Measurements from ENCODE around the gene MRLN.
A peak's percentile ranks its signal among the peaks of the same experiment; 100 is the strongest.

The MRLN gene

GRCh38 chr10:59695637-59696036 is 57.6 kb downstream of the MRLN start:
- no peak for TF ChIP-seq CTCF (conservative IDR thresholded peaks at IDR 0.05)
- no peak overlapping the region for H3K27ac ChIP-seq

- TF ChIP-seq CTCF (conservative IDR thresholded peaks at IDR 0.05): no peak
- no peak overlapping the region for H3K27ac ChIP-seq
Observed at GRCh38 chr10:59694936-59695335, 58.3 kb downstream of the MRLN start.

GRCh38 chr10:59692113-59692512 is 61.1 kb downstream of the MRLN start:
- H3K27ac ChIP-seq: no peak overlapping the region
- no peak for TF ChIP-seq CTCF (conservative IDR thresholded peaks at IDR 0.05)

GRCh38 chr10:59688921-59689351 is 64.3 kb downstream of the MRLN start:
- peak overlapping the region; percentile 59 for H3K27ac ChIP-seq
- TF ChIP-seq CTCF (conservative IDR thresholded peaks at IDR 0.05): no peak

- H3K27ac ChIP-seq: no peak overlapping the region
- no peak for TF ChIP-seq CTCF (conservative IDR thresholded peaks at IDR 0.05)
Observed at GRCh38 chr10:59687657-59688056, 65.6 kb downstream of the MRLN start.

Measured in VCaP (cell line).